OCI-LY7 (cell line): ENCODE measurements around the gene FOXE3. TPM values are rescaled to one million over a fixed set of nuclear protein-coding genes. Genes with fewer than 3 reads are reported as not detected.
A peak's percentile ranks its signal among the peaks of the same experiment; 100 is the strongest.

Source experiments
- BruUV-seq: library from RNA; stranded (reverse); fragments of 400-500 nt; replicated peaks from 2 replicates; lab custom pipeline; 2021; lab: Mats Ljungman, UMichigan
- CTCF ChIA-PET: fragments of 300-600 bp; sonication (Branson Sonifier 250); formaldehyde crosslinking; loops from one replicate; lab custom pipeline; 2022; ENCODE audit warnings: antibody characterized with exemption; ENCODE audit not compliant: unreplicated experiment; lab: Charles Lee
- POLR2A ChIA-PET: fragments of 300-600 bp; sonication (Branson Sonifier 250); formaldehyde crosslinking; loops from one replicate; lab custom pipeline; 2022; ENCODE audit warnings: antibody characterized with exemption; lab: Charles Lee
- DNase-seq: peaks from one replicate; pipeline ENCODE4 v3.0.0-alpha.2; 2015; ENCODE audit warnings: low spot score
- H2AFZ ChIP-seq: fragments of 200-600 bp; sonication (generic), shearing (Covaris generic); 2 replicates; pipeline ENCODE4 v1.6.1; 2014; ENCODE audit warnings: mild to moderate bottlenecking, antibody characterized with exemption, low read length, moderate library complexity
- H3K27ac ChIP-seq: fragments of 200-600 bp; sonication (generic); 2 replicates; pipeline ENCODE4 v1.5.1; 2014; ENCODE audit warnings: mixed run types, low read depth, mild to moderate bottlenecking, moderate library complexity, low read length, inconsistent platforms; ENCODE audit not compliant: poor library complexity, severe bottlenecking
- H3K36me3 ChIP-seq: fragments of 200-600 bp; sonication (generic); 2 replicates; pipeline ENCODE4 v1.6.1; 2014; ENCODE audit warnings: mild to moderate bottlenecking, antibody characterized with exemption, low read length, moderate library complexity, mixed read lengths; ENCODE audit not compliant: insufficient read depth
- H3K4me1 ChIP-seq: fragments of 200-600 bp; sonication (generic); 2 replicates; pipeline ENCODE4 v1.5.1; 2014; ENCODE audit warnings: mild to moderate bottlenecking, low read length; ENCODE audit not compliant: insufficient read depth, poor library complexity, severe bottlenecking
- H3K4me2 ChIP-seq: fragments of 200-600 bp; sonication (generic); 2 replicates; pipeline ENCODE4 v1.6.1; 2014; ENCODE audit warnings: mild to moderate bottlenecking, low read length
- H3K4me3 ChIP-seq: fragments of 200-600 bp; sonication (generic); 2 replicates; pipeline ENCODE4 v1.5.1; 2014; ENCODE audit warnings: mild to moderate bottlenecking, low read depth, low read length; ENCODE audit not compliant: poor library complexity, severe bottlenecking
- H3K79me2 ChIP-seq: fragments of 200-600 bp; sonication (generic); 2 replicates; pipeline ENCODE4 v1.6.1; 2016; ENCODE audit warnings: low read depth, mild to moderate bottlenecking, low read length, moderate library complexity, mixed read lengths; ENCODE audit not compliant: insufficient read depth
- H3K9me2 ChIP-seq: fragments of 200-600 bp; sonication (generic); 2 replicates; pipeline ENCODE4 v1.6.1; 2016; ENCODE audit warnings: mild to moderate bottlenecking, low read length, mixed read lengths; ENCODE audit not compliant: insufficient read depth
- H3K9me3 ChIP-seq: fragments of 200-600 bp; sonication (generic); 2 replicates; pipeline ENCODE4 v1.6.1; 2014; ENCODE audit warnings: mild to moderate bottlenecking, mixed run types, low read length, mixed read lengths
- H4K20me1 ChIP-seq: fragments of 200-600 bp; sonication (generic); 2 replicates; pipeline ENCODE4 v1.6.1; 2014; ENCODE audit warnings: mild to moderate bottlenecking, antibody characterized with exemption, low read length, moderate library complexity, mixed read lengths; ENCODE audit not compliant: insufficient read depth
- EZH2phosphoT487 ChIP-seq: fragments of 200-600 bp; sonication (generic); IDR thresholded peaks from 2 replicates; pipeline ENCODE4 v1.6.1; 2018; ENCODE audit warnings: low read depth, borderline replicate concordance, mild to moderate bottlenecking, mixed run types, antibody characterized with exemption, low read length, moderate library complexity, mixed read lengths
- intact Hi-C: fragments of 100-400 bp; cut with micrococcal nuclease; formaldehyde crosslinking; loops from one replicate; pipeline ENCODE4 v1.10.0; 2022; ENCODE audit not compliant: unreplicated experiment
- total RNA-seq, 2 experiments: library from RNA; depleted of rRNA in 1 of 2; stranded (reverse); fragments of >200 nt in 1 of 2; shearing (Covaris generic) in 1 of 2; gene quantifications; 2 replicates each; pipeline ENCODE4 v1.2.3, GENCODE V29; 2014 to 2022
- TF ChIP-seq, protein P1 (sequence below): fragments of 200-600 bp; sonication (generic); conservative IDR thresholded peaks from 2 replicates; pipeline ENCODE4 v1.5.1; 2014; ENCODE audit warnings: mild to moderate bottlenecking, antibody characterized with exemption, low read length, moderate library complexity, mixed read lengths

FOXE3 gene
- total RNA-seq, 2 experiments from 2014 or later, result not detected

DNA sequence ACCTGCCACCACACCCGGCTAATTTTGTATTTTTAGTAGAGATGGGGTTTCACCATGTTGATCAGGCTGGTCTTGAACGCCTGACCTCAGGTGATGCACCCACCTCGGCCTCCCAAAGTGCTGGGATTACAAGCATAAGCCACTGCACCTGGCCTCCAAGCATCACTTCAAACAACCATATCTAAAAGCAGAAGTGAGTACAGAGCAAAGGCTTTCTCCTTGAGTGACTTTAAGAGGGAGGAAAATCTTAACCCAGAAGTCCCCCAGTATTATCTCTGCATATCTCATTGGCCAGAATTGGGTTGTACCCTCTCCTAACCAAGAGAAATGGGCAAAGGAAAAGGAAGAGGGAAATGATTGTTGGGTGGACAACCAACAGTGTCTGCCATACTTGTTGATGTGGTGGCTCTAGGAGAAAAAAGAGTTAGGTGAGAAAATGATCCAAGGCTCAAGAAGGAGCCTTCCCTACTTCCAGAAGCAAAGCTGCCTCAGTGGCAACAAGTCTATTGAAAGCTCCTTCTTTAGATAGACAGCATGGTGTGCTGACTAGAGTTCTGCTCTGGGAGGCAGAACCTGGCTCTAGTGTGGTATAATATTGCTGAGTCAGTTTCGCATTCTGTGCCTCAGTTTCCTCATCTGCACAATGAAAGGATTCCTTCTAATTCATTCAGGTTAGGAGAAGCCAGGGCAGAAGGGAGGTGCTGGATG lies 16.8 kb upstream of the FOXE3 start:
- DNase-seq, result peak; percentile 91
- no peak for TF ChIP-seq EZH2phosphoT487
- TF ChIP-seq, protein P1, sequence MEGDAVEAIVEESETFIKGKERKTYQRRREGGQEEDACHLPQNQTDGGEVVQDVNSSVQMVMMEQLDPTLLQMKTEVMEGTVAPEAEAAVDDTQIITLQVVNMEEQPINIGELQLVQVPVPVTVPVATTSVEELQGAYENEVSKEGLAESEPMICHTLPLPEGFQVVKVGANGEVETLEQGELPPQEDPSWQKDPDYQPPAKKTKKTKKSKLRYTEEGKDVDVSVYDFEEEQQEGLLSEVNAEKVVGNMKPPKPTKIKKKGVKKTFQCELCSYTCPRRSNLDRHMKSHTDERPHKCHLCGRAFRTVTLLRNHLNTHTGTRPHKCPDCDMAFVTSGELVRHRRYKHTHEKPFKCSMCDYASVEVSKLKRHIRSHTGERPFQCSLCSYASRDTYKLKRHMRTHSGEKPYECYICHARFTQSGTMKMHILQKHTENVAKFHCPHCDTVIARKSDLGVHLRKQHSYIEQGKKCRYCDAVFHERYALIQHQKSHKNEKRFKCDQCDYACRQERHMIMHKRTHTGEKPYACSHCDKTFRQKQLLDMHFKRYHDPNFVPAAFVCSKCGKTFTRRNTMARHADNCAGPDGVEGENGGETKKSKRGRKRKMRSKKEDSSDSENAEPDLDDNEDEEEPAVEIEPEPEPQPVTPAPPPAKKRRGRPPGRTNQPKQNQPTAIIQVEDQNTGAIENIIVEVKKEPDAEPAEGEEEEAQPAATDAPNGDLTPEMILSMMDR, result no peak
- intact Hi-C loops, result loop anchor here (1.0 kb wide), 1 partner anchor 39 kb away; the partner anchor contains the start of gene FOXD2
- Histone ChIP-seq H3K36me3 (no peaks in the 10 kb centered on the region), H3K27ac (peak overlapping the region; percentile 82), H4K20me1 (no peaks in the 10 kb centered on the region), H3K9me2 (no peaks in the 10 kb centered on the region), H3K9me3 (no peaks in the 10 kb centered on the region), H3K4me1 (peaks cover 79% of the 10 kb centered on the region), H3K4me3 (peak overlapping the region; percentile 18), H2AFZ (no peak overlapping the region), H3K4me2 (peak overlapping the region; percentile 55), H3K79me2 (no peaks in the 10 kb centered on the region)
- BruUV-seq, result no TSS peak
- ChIA-PET POLR2A (interaction anchor here (0.6 to 1.9 kb wide), 3 partner anchors 14 to 1552 kb away, joined by 3 to 7 read pairs (median 3); no protein-coding TSS in a partner anchor), CTCF (interaction anchor here (0.9 to 1.4 kb wide), 4 partner anchors 10 to 1617 kb away, joined by 3 read pairs; no protein-coding TSS in a partner anchor)

DNA sequence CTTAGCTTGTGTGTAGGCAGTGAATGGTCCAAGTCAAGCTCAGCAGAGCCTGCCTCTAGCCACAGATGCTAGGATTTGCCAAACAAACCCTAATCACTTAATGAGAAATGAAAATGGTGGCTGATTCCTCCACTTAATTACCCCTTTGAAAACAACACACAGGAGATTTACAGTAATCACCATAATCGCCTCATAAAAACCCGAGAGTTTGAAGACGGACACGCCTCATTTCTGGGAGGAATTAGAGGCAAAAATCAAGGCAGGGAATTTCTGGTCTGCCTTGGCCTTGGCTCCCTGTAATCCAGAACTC lies 16.3 kb upstream of the FOXE3 start:
- Histone ChIP-seq H3K9me2 (no peaks in the 10 kb centered on the region), H2AFZ (no peak overlapping the region), H3K4me3 (no peak overlapping the region), H3K27ac (peak overlapping the region; percentile 82), H3K9me3 (no peaks in the 10 kb centered on the region), H3K79me2 (no peaks in the 10 kb centered on the region), H3K4me1 (peaks cover 80% of the 10 kb centered on the region), H3K36me3 (no peaks in the 10 kb centered on the region), H3K4me2 (peak overlapping the region; percentile 55), H4K20me1 (no peaks in the 10 kb centered on the region)
- no peak for DNase-seq
- TF ChIP-seq EZH2phosphoT487, result no peak
- TF ChIP-seq, protein P1, result no peak
- no TSS peak for BruUV-seq
- POLR2A ChIA-PET, result interaction anchor here (1.3 to 1.9 kb wide), 3 partner anchors 14 to 31 kb away, joined by 3 to 7 read pairs (median 3); no protein-coding TSS in a partner anchor
- CTCF ChIA-PET, result interaction anchor here (1.0 to 1.2 kb wide), 2 partner anchors 10 to 14 kb away, joined by 3 read pairs; no protein-coding TSS in a partner anchor
- intact Hi-C loops, result loop anchor here (1.0 kb wide), 1 partner anchor 38 kb away; the partner anchor contains the start of gene FOXD2

DNA sequence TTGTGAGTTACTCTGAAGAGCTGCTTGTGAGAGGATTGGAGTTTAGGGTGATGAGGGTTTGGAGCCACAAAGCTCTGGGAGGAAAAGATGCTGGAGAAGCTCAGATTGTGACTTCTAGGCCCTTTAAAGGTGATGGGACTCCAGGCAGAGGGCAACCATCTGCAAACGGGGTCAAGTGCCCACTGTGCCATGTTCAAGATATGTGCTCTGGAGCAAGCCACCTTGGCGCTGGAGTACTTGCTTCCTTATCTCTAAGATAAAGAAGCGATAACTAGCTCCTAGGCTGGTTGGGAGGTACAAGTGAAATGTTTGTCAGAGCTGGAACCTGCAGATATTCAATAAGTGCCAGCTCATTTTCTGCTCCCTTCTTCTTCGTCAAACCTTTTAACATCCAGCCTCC lies 14.3 kb upstream of the FOXE3 start:
- no peak overlapping the region for H2AFZ ChIP-seq
- no peak overlapping the region for H3K27ac ChIP-seq
- H3K79me2 ChIP-seq, result no peaks in the 10 kb centered on the region
- 0 out of 2 replicates have a peak overlapping the region, but pooled peaks have one; percentile 3 for H3K4me2 ChIP-seq
- ChIA-PET CTCF (no interaction called here), POLR2A (interaction anchor here (0.7 kb wide), 1 partner anchor 36 kb away, joined by 3 read pairs; the partner anchor contains the start of gene FOXD2)
- no TSS peak for BruUV-seq
- H3K36me3 ChIP-seq, result no peaks in the 10 kb centered on the region
- H3K9me2 ChIP-seq, result no peaks in the 10 kb centered on the region
- no peak for DNase-seq
- peaks cover 87% of the 10 kb centered on the region for H3K4me1 ChIP-seq
- TF ChIP-seq EZH2phosphoT487, result no peak
- TF ChIP-seq, protein P1, result no peak
- H3K4me3 ChIP-seq, result no peak overlapping the region
- H4K20me1 ChIP-seq, result no peaks in the 10 kb centered on the region
- intact Hi-C loops, result no loop called here
- H3K9me3 ChIP-seq, result no peaks in the 10 kb centered on the region
